Endometrium (tissue), 2 donors: ENCODE measurements around the gene MAML3.

ENCODE experiments used
- FAIRE-seq: peaks from 2 replicates; lab custom pipeline; 2012; peaks lifted over from hg19 to GRCh38; lab: Jason Lieb, UNC
- donor health status: control.
- donor health status: control.

MAML3 gene

GRCh38 chr4:140071806-140072205, 82.2 kb downstream of the MAML3 start:
- no peak for FAIRE-seq

- no peak for FAIRE-seq
Observed at GRCh38 chr4:140070973-140071372, 83.0 kb downstream of the MAML3 start.

DNA sequence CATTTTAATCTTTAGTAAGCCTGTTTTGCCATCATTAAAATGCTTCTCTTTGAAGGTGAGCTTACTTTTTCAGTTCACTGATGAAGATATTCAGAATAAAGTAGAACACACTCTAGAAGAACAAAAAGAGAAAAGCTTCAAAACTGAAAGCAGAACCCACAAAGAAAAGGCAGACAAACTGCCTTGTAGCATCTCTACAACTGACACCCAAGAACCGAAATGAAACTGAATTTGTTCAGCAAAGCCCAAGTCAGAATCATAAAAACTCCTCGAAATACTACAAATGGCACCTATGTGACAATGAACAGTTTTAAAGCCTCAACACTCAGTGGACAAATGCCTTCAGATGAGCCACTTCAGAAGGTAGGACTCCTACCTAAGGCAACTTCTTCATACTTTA, 83.6 kb downstream of the MAML3 start:
- no peak for FAIRE-seq

GRCh38 chr4:140069066-140069465, 84.9 kb downstream of the MAML3 start:
- FAIRE-seq, result no peak

DNA sequence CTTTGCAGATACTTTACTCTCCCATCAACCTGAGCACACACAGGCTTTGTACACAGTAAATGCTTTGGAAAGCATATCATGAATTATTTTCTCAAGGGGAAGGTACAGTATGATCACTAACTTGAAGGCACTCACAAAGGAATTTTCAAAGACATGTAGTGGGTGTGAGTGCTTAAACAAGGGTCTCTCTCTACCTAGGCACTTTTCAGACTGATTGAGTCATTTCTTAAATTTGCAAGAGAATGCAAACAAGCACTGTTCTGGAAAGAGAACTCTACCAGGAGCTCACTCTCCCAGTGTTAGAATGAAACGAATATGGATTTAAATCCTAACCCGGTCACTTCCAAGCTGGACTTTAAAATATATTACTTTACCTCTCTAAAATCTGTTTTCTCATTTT, 85.7 kb downstream of the MAML3 start:
- FAIRE-seq, result no peak

GRCh38 chr4:140066031-140066930, 87.7 kb downstream of the MAML3 start:
- no peak for FAIRE-seq

- no peak for FAIRE-seq
Observed at GRCh38 chr4:140065393-140065792, 88.6 kb downstream of the MAML3 start.

GRCh38 chr4:140061659-140062289, 92.2 kb downstream of the MAML3 start:
- no peak for FAIRE-seq

- no peak for FAIRE-seq
Observed at GRCh38 chr4:140061194-140061593, 92.8 kb downstream of the MAML3 start.

GRCh38 chr4:140059159-140059558, 94.8 kb downstream of the MAML3 start:
- no peak for FAIRE-seq

DNA sequence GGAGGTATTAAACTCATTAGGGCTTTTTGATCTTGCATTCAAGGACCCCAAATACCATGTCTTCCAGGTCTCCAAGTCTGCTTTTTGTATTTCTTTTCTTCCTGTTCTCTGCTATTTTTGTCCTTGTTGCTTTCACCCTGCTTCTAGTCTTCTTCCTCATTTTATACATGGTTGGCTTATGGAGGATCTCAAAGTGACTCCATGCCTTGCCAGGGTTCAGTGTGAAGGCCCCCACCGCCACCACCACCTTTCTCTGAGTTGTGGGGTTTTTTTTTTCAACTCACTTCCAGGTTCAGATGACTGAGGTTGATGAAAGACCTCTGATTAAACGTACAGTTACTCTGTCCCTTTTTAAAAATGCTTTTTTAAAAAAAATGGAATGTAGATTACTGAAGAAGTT, 96.3 kb downstream of the MAML3 start:
- no peak for FAIRE-seq

GRCh38 chr4:140056015-140056414, 98.0 kb downstream of the MAML3 start:
- FAIRE-seq, result no peak

DNA sequence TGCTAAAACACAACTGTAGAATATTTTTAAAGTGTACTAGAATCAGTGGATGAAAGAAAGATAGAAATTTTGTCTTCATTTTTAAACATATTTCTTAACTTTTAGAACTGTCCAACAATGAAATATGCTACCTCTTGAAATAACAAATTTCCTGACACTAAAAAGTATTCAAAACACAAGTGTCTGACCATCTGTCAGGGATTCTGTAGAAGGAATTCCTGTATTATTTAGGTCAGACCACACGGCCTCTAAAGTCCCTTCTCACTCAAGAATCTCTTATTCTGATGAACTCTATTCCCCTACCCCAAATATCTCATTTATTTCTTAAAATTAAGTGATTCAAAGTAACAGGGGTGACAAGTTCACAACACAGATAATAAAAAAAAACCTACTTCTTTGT, 99.1 kb downstream of the MAML3 start:
- no peak for FAIRE-seq

DNA sequence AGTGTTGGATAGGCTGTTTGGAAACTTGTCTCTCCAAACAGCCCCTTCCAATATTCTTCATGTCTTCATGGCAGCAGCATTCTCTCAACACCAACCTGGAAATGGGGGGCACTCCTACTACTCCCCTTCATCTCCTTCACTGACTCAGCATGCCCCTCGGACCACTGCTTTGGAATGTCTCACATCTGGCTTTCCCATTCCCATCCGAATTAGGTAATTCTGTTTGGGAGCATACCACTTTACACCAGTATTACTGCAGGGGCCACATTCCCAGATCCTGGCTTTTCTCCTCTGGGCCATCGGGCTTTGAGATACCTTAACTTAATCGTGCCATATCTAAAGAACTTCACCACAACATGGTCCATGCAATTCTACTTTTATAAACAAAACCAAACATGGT, 100.8 kb downstream of the MAML3 start:
- no peak for FAIRE-seq

- no peak for FAIRE-seq
Observed at GRCh38 chr4:140052050-140052449, 101.9 kb downstream of the MAML3 start.

GRCh38 chr4:140049849-140050637, 103.9 kb downstream of the MAML3 start:
- no peak for FAIRE-seq

GRCh38 chr4:140049024-140049848, 104.7 kb downstream of the MAML3 start:
- no peak for FAIRE-seq

- FAIRE-seq, result no peak
Observed at GRCh38 chr4:140048419-140048995, 105.5 kb downstream of the MAML3 start.

DNA sequence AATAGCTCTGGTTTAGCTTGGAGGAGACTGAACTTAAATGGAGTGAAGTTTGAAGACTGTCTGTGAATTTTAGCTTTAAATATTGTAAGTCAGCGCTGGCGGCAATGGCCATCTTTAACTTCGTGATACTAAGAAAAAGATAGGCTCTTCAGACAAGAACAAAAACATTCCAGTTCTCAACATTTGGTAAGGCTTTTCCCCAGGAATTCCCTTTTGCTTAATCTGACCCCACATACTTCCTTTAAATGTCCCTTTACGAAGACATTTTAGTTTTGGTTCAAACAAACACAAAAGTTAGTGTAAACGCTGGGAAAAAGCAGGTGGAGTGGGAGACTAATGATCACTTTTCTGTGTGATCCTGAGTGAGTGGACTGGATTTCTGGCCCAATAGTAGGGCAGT, 106.2 kb downstream of the MAML3 start:
- FAIRE-seq, result no peak

- FAIRE-seq, result no peak
Observed at GRCh38 chr4:140047017-140047640, 106.9 kb downstream of the MAML3 start.

DNA sequence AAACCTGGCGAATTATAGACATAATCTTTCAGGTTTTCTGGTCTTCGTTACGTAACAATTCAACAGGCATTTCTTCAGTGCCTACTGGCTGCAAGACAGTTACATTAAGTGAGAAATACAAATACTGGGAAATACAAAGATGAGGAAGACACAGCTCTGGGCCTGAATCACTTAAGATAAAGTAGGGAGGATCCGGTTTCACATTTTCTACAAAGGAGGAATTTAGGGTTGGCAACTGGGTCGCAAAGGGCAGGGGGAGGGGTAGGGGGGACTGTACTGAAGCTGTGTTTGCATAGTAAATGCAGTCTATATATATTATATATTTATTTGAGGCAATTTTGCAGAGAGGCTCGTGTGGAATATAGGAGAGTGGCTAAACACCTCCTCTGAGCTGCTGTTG, 107.4 kb downstream of the MAML3 start:
- no peak for FAIRE-seq
